Mammary epithelial cell (primary cell): ENCODE results near the gene TCHHL1.

Source experiments
- CTCF ChIP-seq, 2 donors: IDR thresholded peaks in 1 of 2; conservative IDR thresholded peaks in 1 of 2; 2 replicates each; pipeline ENCODE4 v1.5.1; 2011 to 2012; ENCODE audit warnings: inconsistent platforms in 2 of 2, low read length in 2 of 2, mild to moderate bottlenecking in 2 of 2, control low read depth in 1 of 2, low read depth in 1 of 2; ENCODE audit not compliant: insufficient read depth in 1 of 2; ENCODE audit errors: extremely low read depth in 1 of 2
- EZH2 ChIP-seq: IDR thresholded peaks from 2 replicates; pipeline ENCODE4 v1.6.1; 2012; ENCODE audit warnings: low read length, inconsistent platforms, borderline replicate concordance

- no peak for TF ChIP-seq CTCF (conservative IDR thresholded peaks at IDR 0.05 in 1 of 2, IDR thresholded peaks at IDR 0.05 in 1 of 2; ENCODE audit: extremely low read depth in 1 of 2, insufficient read depth in 1 of 2, low read depth in 1 of 2, low read length in 2 of 2)
- TF ChIP-seq EZH2 = no peak
Measured at GRCh38 chr1:152036267-152037216, 52.3 kb downstream of the TCHHL1 start, which contains the start of gene S100A11.
